H9 (cell line): ENCODE measurements around the gene LIPC. TPM values are rescaled to one million over a fixed set of nuclear protein-coding genes. Genes with fewer than 3 reads are reported as not detected.
A peak's percentile ranks its signal among the peaks of the same experiment; 100 is the strongest.

Experiments
- DNase-seq: peaks from one replicate; pipeline ENCODE4 v3.0.0-alpha.2; 2017
- H2AFZ ChIP-seq: one replicate; pipeline ENCODE4 v1.6.1; 2013; ENCODE audit warnings: mild to moderate bottlenecking, low read length, control low read depth, moderate library complexity
- H2AK5ac ChIP-seq: 2 replicates; pipeline ENCODE4 v1.6.1; 2013; ENCODE audit warnings: low read length, control low read depth, mixed read lengths; ENCODE audit not compliant: insufficient read length
- H2BK120ac ChIP-seq: one replicate; pipeline ENCODE4 v1.6.1; 2013; ENCODE audit warnings: low read depth, mild to moderate bottlenecking, low read length, control low read depth, inconsistent platforms; ENCODE audit not compliant: poor library complexity, severe bottlenecking
- H2BK12ac ChIP-seq: 2 replicates; pipeline ENCODE4 v1.6.1; 2013; ENCODE audit warnings: low read length, control low read depth, mixed read lengths, low read depth; ENCODE audit not compliant: insufficient read length
- H2BK15ac ChIP-seq: 2 replicates; pipeline ENCODE4 v1.6.1; 2013; ENCODE audit warnings: low read depth, low read length, control low read depth
- H2BK20ac ChIP-seq: one replicate; pipeline ENCODE4 v1.6.1; 2013; ENCODE audit warnings: low read depth, mild to moderate bottlenecking, low read length, control low read depth, inconsistent platforms; ENCODE audit not compliant: poor library complexity, severe bottlenecking
- H2BK5ac ChIP-seq: 2 replicates; pipeline ENCODE4 v1.6.1; 2013; ENCODE audit warnings: low read length, control low read depth, mixed read lengths; ENCODE audit not compliant: insufficient read length
- H3K14ac ChIP-seq: 2 replicates; pipeline ENCODE4 v1.6.1; 2013; ENCODE audit warnings: low read length, control low read depth; ENCODE audit not compliant: insufficient read depth
- H3K18ac ChIP-seq: 2 replicates; pipeline ENCODE4 v1.6.1; 2013; ENCODE audit warnings: low read depth, mild to moderate bottlenecking, mixed read lengths, low read length, control low read depth; ENCODE audit not compliant: insufficient read length
- H3K23ac ChIP-seq: 2 replicates; pipeline ENCODE4 v1.6.1; 2013; ENCODE audit warnings: low read length, control low read depth, mixed read lengths, low read depth; ENCODE audit not compliant: insufficient read length
- H3K23me2 ChIP-seq: 2 replicates; pipeline ENCODE4 v1.6.1; 2013; ENCODE audit warnings: low read depth, mild to moderate bottlenecking, mixed read lengths, low read length, control low read depth; ENCODE audit not compliant: insufficient read length, poor library complexity, severe bottlenecking
- H3K27ac ChIP-seq: 2 replicates; pipeline ENCODE4 v1.5.1; 2013; ENCODE audit warnings: low read length, control low read depth, mixed read lengths, low read depth; ENCODE audit not compliant: insufficient read length
- H3K27me3 ChIP-seq: 2 replicates; pipeline ENCODE4 v1.6.1; 2013; ENCODE audit warnings: low read length, control low read depth, inconsistent platforms; ENCODE audit not compliant: insufficient read depth
- H3K4ac ChIP-seq: 2 replicates; pipeline ENCODE4 v1.6.1; 2013; ENCODE audit warnings: low read depth, mild to moderate bottlenecking, control low read depth, inconsistent platforms, low read length, moderate library complexity
- H3K4me1 ChIP-seq: 2 replicates; pipeline ENCODE4 v1.6.1; 2013; ENCODE audit warnings: low read length, control low read depth, inconsistent platforms; ENCODE audit not compliant: insufficient read depth
- H3K4me2 ChIP-seq: 2 replicates; pipeline ENCODE4 v1.6.1; 2013; ENCODE audit warnings: low read length, control low read depth, mixed read lengths; ENCODE audit not compliant: insufficient read length, insufficient read depth
- H3K56ac ChIP-seq: 2 replicates; pipeline ENCODE4 v1.6.1; 2013; ENCODE audit warnings: low read depth, mild to moderate bottlenecking, mixed read lengths, low read length, control low read depth; ENCODE audit not compliant: insufficient read length
- H3K79me1 ChIP-seq: 2 replicates; pipeline ENCODE4 v1.6.1; 2013; ENCODE audit warnings: low read depth, mild to moderate bottlenecking, moderate library complexity, low read length, control low read depth, inconsistent platforms; ENCODE audit not compliant: insufficient read depth, poor library complexity, severe bottlenecking
- H3K79me2 ChIP-seq: 2 replicates; pipeline ENCODE4 v1.6.1; 2013; ENCODE audit warnings: low read length, control low read depth, inconsistent platforms; ENCODE audit not compliant: insufficient read depth
- H3K9ac ChIP-seq: 2 replicates; pipeline ENCODE4 v1.6.1; 2013; ENCODE audit warnings: low read length, control low read depth, mixed read lengths; ENCODE audit not compliant: insufficient read length; ENCODE audit errors: extremely low read depth
- H3K9me3 ChIP-seq: one replicate; pipeline ENCODE4 v1.6.1; 2013; ENCODE audit warnings: low read depth, low read length, inconsistent platforms; ENCODE audit not compliant: control insufficient read depth
- H3T11ph ChIP-seq: one replicate; pipeline ENCODE4 v1.6.1; 2013; ENCODE audit warnings: mild to moderate bottlenecking, low read length, control low read depth, inconsistent platforms
- H4K20me1 ChIP-seq: one replicate; pipeline ENCODE4 v1.6.1; 2013; ENCODE audit not compliant: control insufficient read depth, insufficient read length, insufficient read depth
- H4K5ac ChIP-seq: 2 replicates; pipeline ENCODE4 v1.6.1; 2013; ENCODE audit warnings: low read depth, mild to moderate bottlenecking, mixed read lengths, low read length, control low read depth; ENCODE audit not compliant: insufficient read length
- H4K8ac ChIP-seq: replicated peaks from 2 replicates; pipeline ENCODE4 v1.6.1; 2013; ENCODE audit warnings: low read length, control low read depth, mixed read lengths, low read depth; ENCODE audit not compliant: insufficient read length
- H4K91ac ChIP-seq: 2 replicates; pipeline ENCODE4 v1.6.1; 2013; ENCODE audit warnings: low read depth, mild to moderate bottlenecking, moderate library complexity, mixed read lengths, low read length, control low read depth; ENCODE audit not compliant: insufficient read length
- H3K27ac Mint-ChIP-seq, 3 experiments: 2 replicates in 2 of 3; 3 replicates in 1 of 3; pipeline ENCODE4 v1.8.0; 2020 to 2021; ENCODE audit warnings: mixed read lengths in 3 of 3, mild to moderate bottlenecking in 1 of 3, moderate library complexity in 1 of 3
- H3K27me3 Mint-ChIP-seq: 2 replicates; pipeline ENCODE4 v1.8.0; 2021; ENCODE audit warnings: low read depth, mild to moderate bottlenecking, moderate library complexity, mixed read lengths
- H3K36me3 Mint-ChIP-seq, 3 experiments: 2 replicates in 2 of 3; 3 replicates in 1 of 3; pipeline ENCODE4 v1.8.0; 2020 to 2021; ENCODE audit warnings: low read depth in 3 of 3, mixed read lengths in 3 of 3; ENCODE audit not compliant: insufficient read depth in 1 of 3
- H3K4me1 Mint-ChIP-seq, 2 experiments: 2 replicates each; pipeline ENCODE4 v1.8.0; 2020; ENCODE audit warnings: mixed read lengths in 2 of 2
- H3K4me3 Mint-ChIP-seq, 2 experiments: 2 replicates in 1 of 2; 3 replicates in 1 of 2; pipeline ENCODE4 v1.8.0; 2020 to 2021; ENCODE audit warnings: mild to moderate bottlenecking in 2 of 2, mixed read lengths in 2 of 2, moderate library complexity in 1 of 2
- H3K9me3 Mint-ChIP-seq, 2 experiments: 2 replicates in 1 of 2; 3 replicates in 1 of 2; pipeline ENCODE4 v1.8.0; 2020; ENCODE audit warnings: mild to moderate bottlenecking in 2 of 2, mixed read lengths in 2 of 2, moderate library complexity in 1 of 2
- CTCF ChIP-seq: fragments of 200-600 bp; sonication (generic); conservative IDR thresholded peaks from 3 replicates; pipeline ENCODE4 v1.8.0; 2021; ENCODE audit warnings: antibody characterized with exemption, mild to moderate bottlenecking
- WGBS: extraction: QIAGEN DNeasy Blood & Tissue Kit; methylation state at CpG from one replicate; pipeline ENCODE4 v1.1.7; 2013; ENCODE audit warnings: missing lambda C conversion rate, low lambda C conversion rate, mixed read lengths; ENCODE audit not compliant: insufficient read length; ENCODE audit errors: extremely low coverage; 5-methylcytosine and 5-hydroxymethylcytosine counted together
- total RNA-seq: library from RNA; stranded (reverse); gene quantifications from 2 replicates; pipeline ENCODE4 v1.2.1, GENCODE V29; 2021

Gene LIPC
- total RNA-seq, 1 experiment from 2014 or later: not detected

- no peaks in the 10 kb centered on the region for H3K27me3 Mint-ChIP-seq
- Histone ChIP-seq H3K9ac (no peak overlapping the region), H2AFZ (no peak overlapping the region), H3K4me2 (no peak overlapping the region), H3K23ac (no peak overlapping the region), H3K23me2 (no peaks in the 10 kb centered on the region), H4K5ac (no peak overlapping the region), H3K9me3 (no peaks in the 10 kb centered on the region), H4K8ac (no peak overlapping the region), H2BK20ac (no peak overlapping the region), H4K20me1 (no peaks in the 10 kb centered on the region), H3K79me2 (no peaks in the 10 kb centered on the region), H3K27me3 (no peaks in the 10 kb centered on the region), H3K4ac (no peak overlapping the region), H4K91ac (no peak overlapping the region), H2BK5ac (no peak overlapping the region), H3K27ac (no peak overlapping the region), H2BK120ac (no peak overlapping the region), H3T11ph (no peak overlapping the region), H2AK5ac (no peak overlapping the region), H3K14ac (no peak overlapping the region), H3K79me1 (no peaks in the 10 kb centered on the region), H3K56ac (no peak overlapping the region), H2BK15ac (no peak overlapping the region), H2BK12ac (no peak overlapping the region), H3K18ac (no peak overlapping the region), H3K4me1 (no peaks in the 10 kb centered on the region)
- H3K36me3 Mint-ChIP-seq: peaks cover 0 to 15% (median 6%) of the 10 kb centered on the region in 3 experiments; a peak in 3 of 7 replicates
- TF ChIP-seq CTCF: no peak
- WGBS: no CpG with 5 or more reads among the region's 3 CpGs
- peaks cover 8 to 15% of the 10 kb centered on the region in 2 experiments; a peak in 4 of 5 replicates for H3K9me3 Mint-ChIP-seq
- DNase-seq: no peak
- H3K4me1 Mint-ChIP-seq: peaks cover 17 to 29% of the 10 kb centered on the region in 2 experiments
- no peak overlapping the region for H3K4me3 Mint-ChIP-seq
- peak overlapping the region in 2 of 3 experiments; percentile 18 to 89; a peak in 3 of 7 replicates for H3K27ac Mint-ChIP-seq
These were observed 130.3 kb downstream of the LIPC start for GRCh38 chr15:58562135-58562534.
